Measurements from ENCODE around the gene HP. TPM values are rescaled to one million over a fixed set of nuclear protein-coding genes. Genes with fewer than 3 reads are reported as not detected.

HP gene
- polyA plus RNA-seq, 1 donor from 2014 or later = not detected

Other genes starting within 250 kb of the HP start
- gene AP1G1, start 245.7 kb upstream of the HP start, polyA plus RNA-seq = 13.7 TPM
- 5.4 TPM for gene ATXN1L, start 208.5 kb upstream of the HP start, polyA plus RNA-seq
- gene ZNF821, start 170.3 kb upstream of the HP start, polyA plus RNA-seq = 34.3 TPM
- gene IST1, start 159.0 kb upstream of the HP start, polyA plus RNA-seq = 161 TPM
- not detected for gene PKD1L3, start 54.1 kb upstream of the HP start, polyA plus RNA-seq
- gene DHODH, start 45.8 kb upstream of the HP start, polyA plus RNA-seq = 16.4 TPM
- not detected for gene HPR, start 8.7 kb downstream of the HP start, polyA plus RNA-seq
- gene TXNL4B, start 39.1 kb downstream of the HP start, polyA plus RNA-seq = 15.3 TPM
- 29.9 TPM for gene DHX38, start 39.3 kb downstream of the HP start, polyA plus RNA-seq
- gene PMFBP1, start 117.7 kb downstream of the HP start, polyA plus RNA-seq = 0.11 TPM